NCI-H1694 (cell line): ENCODE measurements around the gene COL1A1.

ENCODE experiments used
- DNase-seq: peaks from one replicate; lab custom pipeline; 2025; lab: John Stamatoyannopoulos, UW

COL1A1 gene

GRCh38 chr17:50186661-50187393, 14.6 kb downstream of the COL1A1 start:
- no peak for DNase-seq

GRCh38 chr17:50185631-50186471, 15.6 kb downstream of the COL1A1 start:
- DNase-seq, result no peak

GRCh38 chr17:50184611-50185398, 16.6 kb downstream of the COL1A1 start:
- no peak for DNase-seq

GRCh38 chr17:50184064-50184463, 17.4 kb downstream of the COL1A1 start:
- DNase-seq, result no peak

GRCh38 chr17:50183421-50183994, 17.9 kb downstream of the COL1A1 start:
- DNase-seq, result no peak

- no peak for DNase-seq
Observed at GRCh38 chr17:50182783-50183420, 18.5 kb downstream of the COL1A1 start.

- no peak for DNase-seq
Observed at GRCh38 chr17:50181591-50182560, 19.6 kb downstream of the COL1A1 start.

- DNase-seq, result no peak
Observed at GRCh38 chr17:50181144-50181543, 20.3 kb downstream of the COL1A1 start.

- DNase-seq, result no peak
Observed at GRCh38 chr17:50180620-50181019, 20.8 kb downstream of the COL1A1 start.

GRCh38 chr17:50180111-50180510, 21.3 kb downstream of the COL1A1 start:
- no peak for DNase-seq

- no peak for DNase-seq
Observed at GRCh38 chr17:50177983-50178834, 23.2 kb downstream of the COL1A1 start.

GRCh38 chr17:50177476-50177875, 24.0 kb downstream of the COL1A1 start:
- no peak for DNase-seq

- no peak for DNase-seq
Observed at GRCh38 chr17:50176559-50177357, 24.7 kb downstream of the COL1A1 start.

GRCh38 chr17:50175035-50175807, 26.2 kb downstream of the COL1A1 start:
- DNase-seq, result no peak

GRCh38 chr17:50174444-50174843, 27.0 kb downstream of the COL1A1 start:
- DNase-seq, result no peak

- DNase-seq, result no peak
Observed at GRCh38 chr17:50173335-50173941, 28.0 kb downstream of the COL1A1 start.

GRCh38 chr17:50172936-50173334, 28.5 kb downstream of the COL1A1 start:
- DNase-seq, result no peak
